HG02840 (cell line): ENCODE measurements around the gene FANCC.
"Not testable (repeated sequence)": the region's sequence is repeated elsewhere in the genome, so short reads cannot be mapped to it uniquely, and the experiment has no call there.

Experiments used
- ATAC-seq: cut with Tn5 transposase; IDR thresholded peaks from one replicate; pipeline ENCODE4 v1.9.1; 2021; ENCODE audit warnings: mild to moderate bottlenecking, moderate library complexity, moderate number of reproducible peaks; ENCODE audit not compliant: unreplicated experiment, low FRiP score

The FANCC gene

GRCh38 chr9:95242613-95243012 lies 74.9 kb downstream of the FANCC start:
- ATAC-seq = no peak

GRCh38 chr9:95239071-95239470 lies 78.4 kb downstream of the FANCC start:
- ATAC-seq = no peak

DNA sequence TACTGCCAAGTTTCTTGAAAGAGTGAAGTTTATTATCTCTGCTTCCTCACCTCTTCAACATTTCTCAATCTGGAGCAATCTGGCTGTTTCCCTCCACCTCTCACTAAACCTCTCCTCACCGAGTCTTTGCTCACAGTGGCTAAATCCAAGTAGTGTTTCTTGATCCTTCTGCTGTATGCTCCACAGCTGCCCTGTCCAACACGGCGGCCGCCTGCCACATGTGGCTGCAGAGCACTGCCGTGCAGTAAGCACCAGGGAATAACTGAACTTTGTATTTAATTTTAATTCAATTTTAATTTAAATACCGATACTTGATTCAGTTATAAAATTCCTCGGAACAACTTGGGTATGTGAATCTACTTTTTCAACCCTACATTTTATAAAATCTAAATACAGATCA lies 80.2 kb downstream of the FANCC start:
- no peak for ATAC-seq

DNA sequence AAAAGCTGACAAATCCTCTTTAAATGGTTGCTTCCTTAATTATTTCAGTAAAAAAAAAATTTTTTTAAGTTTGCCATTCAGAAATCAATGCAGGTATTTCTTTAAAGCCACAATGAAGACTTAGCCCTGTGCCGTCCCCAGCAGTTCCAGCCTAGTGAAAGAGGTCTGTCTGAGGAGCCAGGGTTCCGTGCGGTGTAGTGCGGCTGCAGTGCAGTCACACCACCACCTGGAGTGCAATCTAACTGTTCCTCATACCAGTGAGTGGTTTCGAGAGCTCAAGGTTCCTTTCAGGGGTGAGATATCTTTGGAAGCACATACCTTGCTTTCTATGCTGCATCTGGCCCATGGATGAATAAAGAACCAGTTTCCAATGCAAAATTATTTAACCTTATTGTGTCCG lies 87.5 kb downstream of the FANCC start:
- ATAC-seq = no peak

DNA sequence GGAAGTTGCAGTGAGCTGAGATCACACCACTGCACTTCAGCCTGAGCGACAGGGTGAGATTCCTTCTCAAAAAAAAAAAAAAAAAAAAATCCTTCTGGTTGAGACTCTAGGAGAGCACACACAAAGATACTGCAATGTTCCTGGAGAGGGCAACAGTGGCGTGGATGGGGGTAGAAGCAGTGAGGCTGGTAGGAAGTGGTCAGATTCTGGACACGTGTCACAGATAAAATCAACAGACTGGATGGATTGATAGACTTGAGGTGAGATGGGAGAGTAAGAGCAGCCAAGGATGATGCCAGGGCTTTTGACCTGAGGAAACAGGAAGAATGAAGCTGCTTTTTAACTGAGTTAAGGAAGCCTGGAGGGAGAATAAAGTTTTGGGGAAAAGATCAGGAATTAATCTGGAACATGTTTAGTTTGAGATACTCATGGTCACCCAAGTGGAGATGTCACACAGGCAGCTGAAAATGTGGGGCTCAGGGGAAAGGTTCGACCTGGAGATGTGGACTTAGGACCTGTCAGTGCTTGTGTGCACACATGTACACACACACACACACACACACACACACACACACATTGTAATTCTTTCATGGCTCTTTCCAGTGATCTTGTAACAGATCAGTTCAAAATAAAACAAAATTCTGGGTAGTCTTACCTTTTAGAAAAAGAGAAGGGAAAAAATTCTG lies 88.1 kb downstream of the FANCC start:
- no peak for ATAC-seq

- ATAC-seq = no peak
Observed at GRCh38 chr9:95226921-95227320, 90.6 kb downstream of the FANCC start.

GRCh38 chr9:95225726-95226106 lies 91.8 kb downstream of the FANCC start:
- ATAC-seq = no peak

GRCh38 chr9:95225076-95225725 lies 92.3 kb downstream of the FANCC start:
- ATAC-seq = no peak

DNA sequence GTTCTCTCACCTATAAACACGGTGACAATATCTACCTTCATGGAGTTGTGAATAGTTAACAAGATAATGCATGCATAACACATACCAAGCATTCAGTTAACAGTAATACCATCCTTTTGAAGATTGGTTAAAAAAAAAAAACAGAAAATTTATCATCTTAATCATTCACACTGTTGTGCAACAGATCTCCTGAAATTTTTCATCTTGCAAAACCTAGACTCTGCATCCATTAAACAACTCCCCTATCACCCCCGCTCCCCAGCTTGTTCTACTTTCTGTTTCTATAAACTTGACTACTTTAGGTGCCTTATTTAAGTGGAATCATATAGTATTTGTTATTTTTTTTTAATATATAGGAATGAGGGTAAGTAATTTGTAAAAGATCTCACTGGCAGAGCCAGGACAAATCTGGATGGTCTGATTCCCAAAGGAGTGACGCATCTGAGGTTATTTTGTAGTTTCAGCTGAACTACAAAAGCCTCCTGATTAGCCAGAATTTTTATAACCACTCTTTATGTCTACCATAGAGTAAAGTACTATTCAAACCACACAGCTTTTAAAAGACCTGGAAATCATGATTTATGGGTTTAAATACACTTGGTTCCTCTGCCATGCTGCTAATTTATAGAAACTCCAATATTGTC lies 93.0 kb downstream of the FANCC start:
- ATAC-seq = no peak

- not testable (repeated sequence) for ATAC-seq
Observed at GRCh38 chr9:95220352-95220751, 97.2 kb downstream of the FANCC start.

DNA sequence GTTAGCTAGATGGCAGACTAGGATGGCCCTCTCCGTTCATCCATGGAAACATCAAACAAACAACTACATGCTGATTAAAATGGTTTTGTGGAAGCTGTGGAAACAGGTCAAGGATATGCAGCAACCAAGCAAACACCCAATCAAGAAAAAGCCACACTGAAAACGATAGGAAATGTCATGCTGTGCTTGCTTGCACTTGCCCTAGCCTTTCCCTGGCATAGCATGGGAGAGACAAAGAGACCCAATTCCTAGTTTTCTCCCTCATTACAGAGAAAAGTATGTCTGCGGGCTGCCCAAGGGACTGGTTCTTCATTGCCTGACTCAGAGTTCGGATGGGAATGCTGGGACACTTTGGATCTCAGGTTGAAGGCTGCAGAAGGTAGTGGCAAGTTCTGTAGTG lies 98.7 kb downstream of the FANCC start:
- ATAC-seq = no peak

DNA sequence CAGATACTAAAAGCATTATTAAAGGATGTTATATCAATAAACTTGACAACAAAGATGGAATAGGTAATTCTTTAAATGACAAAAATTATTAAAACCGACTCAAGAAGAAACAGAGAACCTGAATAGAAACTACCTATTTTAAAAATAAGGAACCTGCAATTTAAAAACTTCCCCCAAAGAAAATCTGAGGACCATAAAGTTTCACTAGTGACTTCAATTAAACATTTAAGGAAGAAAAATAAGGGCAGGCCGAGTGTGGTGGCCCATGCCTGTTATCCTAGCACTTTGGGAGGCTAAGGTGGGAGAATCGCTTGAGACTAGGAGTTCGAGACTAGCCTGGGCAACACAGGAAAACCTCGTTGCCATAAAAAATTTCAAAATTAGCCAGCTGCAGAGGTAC lies 99.6 kb downstream of the FANCC start:
- no peak for ATAC-seq

DNA sequence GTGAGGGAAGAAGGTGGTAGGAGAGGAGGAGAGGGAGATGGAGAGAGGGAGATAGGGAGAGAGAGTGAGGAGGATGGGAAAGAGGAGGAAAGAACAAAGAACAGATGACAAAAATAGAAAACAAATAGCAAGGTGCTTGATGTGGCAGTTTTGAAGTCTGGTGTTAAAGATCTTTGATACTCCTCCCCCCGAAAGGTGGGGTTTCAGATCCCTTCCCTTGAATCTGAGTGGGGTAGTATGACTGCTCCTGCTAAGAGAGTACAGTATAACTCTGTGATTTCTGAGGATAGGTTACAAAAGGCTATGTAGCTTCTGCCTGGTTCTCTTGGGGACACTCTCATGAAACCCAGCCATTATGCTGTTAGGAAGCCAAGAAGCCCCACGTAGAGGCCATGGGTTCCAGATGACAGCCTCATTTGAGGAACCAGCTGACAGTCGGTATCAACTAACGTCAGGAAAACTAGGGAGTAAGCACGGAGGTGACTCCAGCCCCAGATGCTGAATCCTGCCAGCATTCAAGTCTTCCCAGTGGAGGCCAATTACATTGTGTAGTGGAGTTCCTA lies 102.1 kb downstream of the FANCC start:
- ATAC-seq = no peak

DNA sequence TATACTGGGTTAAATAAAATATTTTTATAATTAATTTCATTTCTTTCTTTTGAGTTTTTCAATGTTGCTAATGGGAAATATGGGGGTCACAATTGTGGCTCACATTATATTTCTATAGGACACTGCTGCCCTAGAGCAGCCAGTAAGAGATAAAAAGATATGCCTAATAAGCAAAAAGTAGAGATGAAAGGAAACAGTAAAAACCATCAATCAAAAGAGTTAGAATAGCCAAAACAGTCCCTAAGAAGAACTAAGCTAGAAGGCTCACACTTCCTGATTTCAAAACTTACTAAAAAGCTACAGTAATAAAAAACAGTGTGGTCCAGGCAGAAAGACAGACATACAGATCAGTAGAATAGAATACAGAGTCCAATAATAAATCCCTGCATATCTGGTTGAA lies 104.4 kb downstream of the FANCC start:
- no peak for ATAC-seq

- ATAC-seq = no peak
Observed at GRCh38 chr9:95211028-95211427, 106.5 kb downstream of the FANCC start.

- ATAC-seq = no peak
Observed at GRCh38 chr9:95207403-95207802, 110.1 kb downstream of the FANCC start.

DNA sequence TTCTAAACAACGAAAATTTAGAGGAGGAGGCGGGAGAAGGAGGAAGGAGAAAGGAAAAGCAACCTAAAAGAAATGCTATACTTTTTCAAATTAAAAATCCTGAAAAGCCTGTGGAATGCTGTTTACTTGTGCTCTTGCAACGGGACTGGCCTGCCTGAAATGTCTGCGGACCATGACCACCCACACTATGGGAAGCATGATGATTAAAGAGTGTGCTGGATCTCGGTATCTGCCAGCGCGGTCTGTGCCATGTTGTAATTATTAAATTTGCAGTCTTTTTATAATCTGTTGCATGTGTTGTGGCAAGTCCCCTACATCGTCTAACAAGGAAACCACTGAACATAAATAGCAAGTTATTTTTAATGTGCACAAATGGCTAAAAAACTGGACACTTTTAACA lies 111.4 kb downstream of the FANCC start:
- no peak for ATAC-seq

DNA sequence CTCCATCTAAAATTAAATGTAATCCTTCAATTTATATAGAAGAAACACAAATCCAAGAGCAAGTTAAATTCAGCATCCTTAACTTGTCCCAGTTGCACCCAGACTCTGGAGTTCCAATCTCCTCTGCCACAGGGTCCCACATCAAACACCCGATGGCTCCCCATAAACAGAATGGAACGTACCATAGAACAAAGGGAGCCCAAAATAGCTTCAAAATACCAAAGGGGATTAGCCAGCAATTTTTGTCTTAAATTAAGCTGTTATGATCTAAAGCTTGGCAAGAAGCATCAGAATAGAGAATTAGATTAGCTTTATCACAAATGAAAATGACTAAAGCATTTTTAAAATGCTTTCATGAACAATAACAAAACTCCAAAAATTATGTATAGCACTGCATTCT lies 112.8 kb downstream of the FANCC start:
- no peak for ATAC-seq

DNA sequence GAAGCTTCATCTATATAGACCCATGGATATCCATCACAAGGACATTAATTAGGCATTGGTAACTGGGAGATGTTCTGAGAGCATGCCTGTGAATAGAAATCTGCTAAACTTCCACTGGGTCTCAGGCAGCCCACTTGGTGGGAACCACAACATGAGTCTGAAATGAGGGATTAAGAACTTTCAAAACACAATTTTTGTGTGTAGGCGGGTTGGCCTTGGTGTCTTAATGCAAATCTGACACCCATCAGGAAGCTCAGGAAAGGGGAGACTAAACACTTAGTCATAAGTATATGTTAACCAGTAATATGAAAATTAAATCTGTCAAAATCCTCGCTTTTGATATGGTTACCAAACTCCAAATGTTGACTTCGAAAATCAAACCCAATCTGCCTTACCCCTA lies 113.2 kb downstream of the FANCC start:
- no peak for ATAC-seq

- not testable (repeated sequence) for ATAC-seq
Observed at GRCh38 chr9:95203019-95203418, 114.5 kb downstream of the FANCC start.

DNA sequence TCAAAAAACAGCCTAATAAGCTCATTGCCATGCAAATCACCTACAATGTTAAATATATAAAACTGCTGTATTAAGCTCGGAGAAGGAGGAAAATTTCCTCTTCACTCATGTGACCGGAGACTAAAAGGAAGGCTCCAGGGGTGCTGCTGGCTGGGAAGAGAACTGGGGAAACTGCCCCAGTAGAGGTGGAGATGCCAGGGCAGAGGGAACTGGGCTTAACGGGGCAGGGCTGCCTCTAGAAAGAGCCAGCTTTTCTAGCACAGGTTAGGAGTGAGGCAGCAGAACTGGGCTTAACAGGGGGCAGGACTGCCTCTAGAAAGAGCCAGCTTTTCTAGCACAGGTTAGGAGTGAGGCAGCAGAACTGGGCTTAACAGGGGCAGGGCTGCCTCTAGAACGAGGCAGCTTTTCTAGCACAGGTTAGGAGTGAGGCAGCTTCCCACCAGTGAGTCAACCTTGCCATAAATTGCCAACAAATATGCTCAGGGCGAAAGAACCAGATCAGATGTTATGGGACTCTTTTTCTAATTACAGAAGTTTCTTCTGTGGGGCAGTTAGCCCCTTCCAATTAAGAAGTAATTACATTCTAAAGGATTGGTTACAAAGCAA lies 115.3 kb downstream of the FANCC start:
- no peak for ATAC-seq
